Right lobe of liver (tissue), 6 donors: ENCODE data around the gene DOCK6. TPM values are rescaled to one million over a fixed set of nuclear protein-coding genes. Genes with fewer than 3 reads are reported as not detected.

Experiments
- ATAC-seq, 4 donors: fragments of 200-7000 bp; cut with Tn5 transposase; one replicate each; pipeline ENCODE4 v1.9.1; 2020; ENCODE audit warnings: mild to moderate bottlenecking in 4 of 4, moderate library complexity in 4 of 4
- DNase-seq, 3 donors: peaks; one replicate each; pipeline ENCODE4 v3.0.0-alpha.2; 2020
- H3K27ac ChIP-seq, 3 donors: fragments of 200-600 bp; one replicate each; pipeline ENCODE4 v1.8.0; 2022
- H3K27me3 ChIP-seq, 2 donors: fragments of 200-600 bp; one replicate each; pipeline ENCODE4 v1.8.0; 2022
- H3K36me3 ChIP-seq, 4 donors: fragments of 200-600 bp; sonication (generic) in 1 of 4; one replicate each; pipeline versions ENCODE4 v1.5.1 to v1.8.0; 2017 to 2022; ENCODE audit warnings: control low read depth in 1 of 4
- H3K4me1 ChIP-seq, 4 donors: fragments of 200-600 bp; sonication (generic) in 1 of 4; one replicate each; pipeline versions ENCODE4 v1.5.1 to v1.8.0; 2017 to 2022; ENCODE audit warnings: control low read depth in 1 of 4
- H3K4me3 ChIP-seq, 3 donors: fragments of 200-600 bp; one replicate each; pipeline ENCODE4 v1.8.0; 2022
- H3K9me3 ChIP-seq, 4 donors: fragments of 200-600 bp; sonication (generic) in 1 of 4; one replicate each; pipeline versions ENCODE4 v1.5.1 to v1.8.0; 2017 to 2022; ENCODE audit warnings: control low read depth in 1 of 4
- POLR2A ChIP-seq: fragments of 450-650 bp; IDR thresholded peaks from one replicate; pipeline ENCODE4 v1.6.1; 2017; ENCODE audit warnings: antibody characterized with exemption, mild to moderate bottlenecking
- WGBS: methylation state at CpG from one replicate; pipeline ENCODE4 v1.1.6; 2018; ENCODE audit warnings: low coverage, low lambda C conversion rate; ENCODE audit not compliant: insufficient coverage; ENCODE audit errors: missing lambda C conversion rate; 5-methylcytosine and 5-hydroxymethylcytosine counted together
- intact Hi-C, 2 donors: fragments of 100-400 bp; cut with DNase I; formaldehyde crosslinking; loops; one replicate each; pipeline versions ENCODE4 v1.11.2 to v1.14.1; 2022
- total RNA-seq, 6 experiments: library from RNA; depleted of rRNA in 2 of 6; stranded (reverse); fragments of >200 nt in 2 of 6; fragmentation: NEBNext Ultra II Directional in 3 of 6; extraction: Animal tissue kit (Norgen Biotek cat#: 25700) in 3 of 6; gene quantifications; one replicate each; pipeline versions ENCODE4 v1.1.0 to v1.2.4, GENCODE V29; 2016 to 2023
- TF ChIP-seq, protein P1 (sequence below), 4 donors: fragments of 200-600 bp in 3 of 4; fragments of 450-650 bp in 1 of 4; IDR thresholded peaks; one replicate each; pipeline versions ENCODE4 v1.5.1 to v1.8.0; 2016 to 2022; ENCODE audit warnings: antibody characterized with exemption in 4 of 4, mild to moderate bottlenecking in 2 of 4
- donor health status: DM: no; HTN: yes; CAD: no.
- donor health status: DM: no; HTN: no; CAD: no.
- donor health status: DM: no; HTN: no; CAD: no.
- donor health status: DM: no; HTN: yes; CAD: no.
- donor health status: DM: no; HTN: yes; CAD: no.

Gene DOCK6
- total RNA-seq, 6 experiments from 2014 or later = 19.9 to 45.9 (median 30.4) TPM

DNA sequence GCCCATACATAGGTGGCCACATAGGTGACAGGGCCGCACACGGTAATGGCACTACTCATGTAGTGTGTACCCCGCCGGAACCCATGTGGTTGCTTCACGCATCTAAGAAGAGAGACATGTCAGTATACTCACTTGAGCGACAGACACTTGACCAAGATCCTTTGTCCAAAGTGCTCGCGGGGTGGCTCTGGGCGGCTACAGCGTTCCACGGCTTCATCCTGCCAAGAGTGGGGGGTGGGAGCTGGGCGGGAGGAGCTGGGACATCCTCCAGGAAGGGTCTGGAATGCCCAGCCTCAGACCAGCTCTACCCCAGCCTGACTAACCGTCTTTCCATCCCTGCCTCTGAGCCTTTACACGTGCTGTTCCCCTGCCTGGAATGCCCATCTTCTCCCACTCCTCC, 14.4 kb downstream of the DOCK6 start:
- peak overlapping the region in 2 of 3 donors; percentile 40 to 54 for H3K27ac ChIP-seq
- 39% methylated on average over 4 of the region's 14 CpGs for WGBS
- ATAC-seq = no peak
- DNase-seq = no peak
- no peaks in the 10 kb centered on the region for H3K9me3 ChIP-seq
- H3K27me3 ChIP-seq = no peaks in the 10 kb centered on the region
- H3K4me3 ChIP-seq = no peak overlapping the region
- peaks cover 0 to 3% (median 0%) of the 10 kb centered on the region in 4 donors for H3K36me3 ChIP-seq
- H3K4me1 ChIP-seq = peaks cover 0 to 5% (median 0%) of the 10 kb centered on the region in 4 donors
- TF ChIP-seq, protein P1, sequence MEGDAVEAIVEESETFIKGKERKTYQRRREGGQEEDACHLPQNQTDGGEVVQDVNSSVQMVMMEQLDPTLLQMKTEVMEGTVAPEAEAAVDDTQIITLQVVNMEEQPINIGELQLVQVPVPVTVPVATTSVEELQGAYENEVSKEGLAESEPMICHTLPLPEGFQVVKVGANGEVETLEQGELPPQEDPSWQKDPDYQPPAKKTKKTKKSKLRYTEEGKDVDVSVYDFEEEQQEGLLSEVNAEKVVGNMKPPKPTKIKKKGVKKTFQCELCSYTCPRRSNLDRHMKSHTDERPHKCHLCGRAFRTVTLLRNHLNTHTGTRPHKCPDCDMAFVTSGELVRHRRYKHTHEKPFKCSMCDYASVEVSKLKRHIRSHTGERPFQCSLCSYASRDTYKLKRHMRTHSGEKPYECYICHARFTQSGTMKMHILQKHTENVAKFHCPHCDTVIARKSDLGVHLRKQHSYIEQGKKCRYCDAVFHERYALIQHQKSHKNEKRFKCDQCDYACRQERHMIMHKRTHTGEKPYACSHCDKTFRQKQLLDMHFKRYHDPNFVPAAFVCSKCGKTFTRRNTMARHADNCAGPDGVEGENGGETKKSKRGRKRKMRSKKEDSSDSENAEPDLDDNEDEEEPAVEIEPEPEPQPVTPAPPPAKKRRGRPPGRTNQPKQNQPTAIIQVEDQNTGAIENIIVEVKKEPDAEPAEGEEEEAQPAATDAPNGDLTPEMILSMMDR (IDR thresholded peaks at IDR 0.05) = no peak
- TF ChIP-seq POLR2A = no peak
- intact Hi-C loops = no loop called here

DNA sequence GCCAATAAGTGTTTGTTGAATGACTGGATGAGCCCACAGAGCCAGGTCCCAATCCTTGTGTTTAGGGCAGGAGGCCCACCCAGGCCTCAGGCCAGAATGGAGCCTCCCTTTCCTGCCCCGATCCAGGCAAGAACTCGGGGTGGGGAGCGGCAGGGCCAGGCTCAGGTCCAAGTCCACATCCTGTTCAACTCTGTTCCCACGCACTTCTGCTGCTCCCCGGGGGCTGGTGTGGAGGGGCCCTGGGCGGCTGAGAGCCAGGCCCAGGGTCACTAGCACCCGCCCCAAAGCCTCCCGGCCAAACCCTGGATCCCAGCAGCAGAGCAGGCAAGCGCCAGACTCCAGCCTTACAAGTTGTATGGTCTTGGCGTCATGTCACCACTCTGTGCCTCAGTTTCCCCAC, 14.9 kb downstream of the DOCK6 start:
- Histone ChIP-seq H3K4me3 (no peak overlapping the region), H3K4me1 (peaks cover 0 to 5% (median 0%) of the 10 kb centered on the region in 4 donors), H3K9me3 (no peaks in the 10 kb centered on the region), H3K27me3 (no peaks in the 10 kb centered on the region), H3K36me3 (peaks cover 0 to 5% (median 1%) of the 10 kb centered on the region in 4 donors), H3K27ac (peak overlapping the region in 2 of 3 donors; percentile 40 to 54)
- TF ChIP-seq, protein P1 (IDR thresholded peaks at IDR 0.05) = no peak
- no peak for TF ChIP-seq POLR2A
- intact Hi-C loops = no loop called here
- ATAC-seq (peak in 2 of 4 donors; percentile 23 to 31), DNase-seq (peak in 2 of 3 donors; percentile 67 to 68)
- 60% methylated on average over 1 of the region's 10 CpGs for WGBS

DNA sequence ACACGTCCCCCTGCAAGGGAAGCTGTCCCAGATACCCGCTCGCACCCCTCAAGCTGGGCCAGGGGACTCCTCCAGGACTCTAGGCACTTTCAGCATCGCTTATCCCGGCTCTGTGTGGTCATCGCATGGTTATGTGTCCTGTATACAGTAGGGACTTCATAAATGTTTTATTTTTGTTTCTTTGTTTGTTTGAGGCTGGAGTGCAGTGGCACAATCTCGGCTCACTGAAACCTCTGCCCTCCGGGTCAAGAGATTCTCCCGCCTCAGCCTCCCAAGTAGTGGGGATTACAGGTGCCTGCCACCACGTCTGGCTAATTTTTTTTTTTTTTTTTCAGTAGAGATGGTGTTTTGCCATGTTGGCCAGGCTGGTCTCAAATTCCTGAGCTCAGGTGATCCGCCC, 15.4 kb downstream of the DOCK6 start:
- H3K9me3 ChIP-seq = no peaks in the 10 kb centered on the region
- 67% methylated on average over 10 of the region's 11 CpGs for WGBS
- H3K4me3 ChIP-seq = no peak overlapping the region
- intact Hi-C loops = no loop called here
- DNase-seq (no peak), ATAC-seq (no peak)
- H3K27me3 ChIP-seq = no peaks in the 10 kb centered on the region
- peaks cover 0 to 5% (median 0%) of the 10 kb centered on the region in 4 donors for H3K4me1 ChIP-seq
- no peak for TF ChIP-seq POLR2A
- TF ChIP-seq, protein P1 (IDR thresholded peaks at IDR 0.05) = no peak
- H3K27ac ChIP-seq = no peak overlapping the region
- H3K36me3 ChIP-seq = peaks cover 0 to 7% (median 2%) of the 10 kb centered on the region in 4 donors

DNA sequence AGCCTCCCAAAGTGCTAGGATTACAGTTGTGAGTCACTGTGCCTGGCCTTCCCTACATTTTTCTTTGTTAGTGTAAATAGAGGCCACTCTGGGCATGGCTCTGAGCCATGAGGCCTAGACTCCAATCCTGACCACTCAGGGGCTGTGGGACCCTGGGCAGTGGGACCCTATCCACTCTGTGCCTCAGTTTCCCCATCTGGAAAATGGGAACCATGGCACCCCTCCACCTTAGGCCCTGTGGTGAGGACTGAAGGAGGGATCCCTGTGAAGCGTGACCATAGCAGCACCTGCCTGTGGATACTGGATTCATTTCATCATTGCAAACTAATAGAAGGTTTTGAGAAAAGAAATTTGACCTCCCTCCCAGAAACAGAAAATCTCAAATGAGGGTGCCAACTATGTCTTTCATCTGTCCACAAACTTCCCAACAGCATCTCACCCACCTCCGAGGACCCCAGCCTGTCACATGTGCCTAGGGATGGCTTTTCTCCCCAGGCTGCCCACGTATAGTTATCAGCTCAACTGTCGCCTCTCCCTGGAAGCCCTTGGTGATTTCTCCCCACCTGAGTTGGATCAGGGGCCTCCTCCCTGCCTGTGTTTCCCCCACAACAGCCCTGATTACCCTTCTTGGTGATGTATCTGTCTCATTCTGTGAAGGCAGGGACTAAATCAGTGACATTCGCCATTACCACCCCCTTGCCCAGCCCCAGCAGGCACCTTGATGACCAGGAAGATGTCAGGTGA, 17.3 kb downstream of the DOCK6 start:
- no peaks in the 10 kb centered on the region for H3K9me3 ChIP-seq
- DNase-seq (no peak), ATAC-seq (no peak)
- no peak overlapping the region for H3K27ac ChIP-seq
- intact Hi-C loops = no loop called here
- H3K36me3 ChIP-seq = peaks cover 0 to 16% (median 4%) of the 10 kb centered on the region in 4 donors
- H3K27me3 ChIP-seq = no peaks in the 10 kb centered on the region
- TF ChIP-seq, protein P1 (IDR thresholded peaks at IDR 0.05) = no peak
- 16% methylated on average over 3 of the region's 5 CpGs for WGBS
- no peak overlapping the region for H3K4me3 ChIP-seq
- H3K4me1 ChIP-seq = peaks cover 0 to 5% (median 0%) of the 10 kb centered on the region in 4 donors
